Endodermal cell (in vitro differentiated cells): ENCODE results near the gene CNIH3. TPM values are rescaled to one million over a fixed set of nuclear protein-coding genes. Genes with fewer than 3 reads are reported as not detected.

Experiments
- DNase-seq: peaks from one replicate; pipeline ENCODE4 v3.0.0-alpha.2; 2017
- H3K27ac ChIP-seq: 2 replicates; pipeline ENCODE4 v1.5.1; 2013; ENCODE audit warnings: mild to moderate bottlenecking, low read depth, low read length, moderate library complexity
- H3K27me3 ChIP-seq: 2 replicates; pipeline ENCODE4 v1.6.1; 2013; ENCODE audit warnings: mild to moderate bottlenecking, low read length, moderate library complexity; ENCODE audit not compliant: insufficient read depth, control insufficient read depth, poor library complexity, severe bottlenecking
- H3K36me3 ChIP-seq: 2 replicates; pipeline ENCODE4 v1.7.0; 2013; ENCODE audit warnings: mild to moderate bottlenecking, low read length, moderate library complexity; ENCODE audit not compliant: control insufficient read depth, insufficient read depth
- H3K4me1 ChIP-seq: one replicate; pipeline ENCODE4 v1.7.0; 2013; ENCODE audit warnings: low read length; ENCODE audit not compliant: control insufficient read depth, insufficient read depth
- H3K4me3 ChIP-seq: 2 replicates; pipeline ENCODE4 v1.5.1; 2013; ENCODE audit warnings: mild to moderate bottlenecking, low read length, moderate library complexity
- H3K9ac ChIP-seq: 2 replicates; pipeline ENCODE4 v1.6.1; 2013; ENCODE audit warnings: mild to moderate bottlenecking, low read length, moderate library complexity; ENCODE audit not compliant: poor library complexity, severe bottlenecking; ENCODE audit errors: extremely low read depth
- H3K9me3 ChIP-seq: 2 replicates; pipeline ENCODE4 v1.6.1; 2013; ENCODE audit warnings: mild to moderate bottlenecking, low read length, moderate library complexity; ENCODE audit not compliant: control insufficient read depth
- H3K27ac Mint-ChIP-seq: 2 replicates; pipeline ENCODE4 v1.8.0; 2020; ENCODE audit warnings: mixed read lengths
- H3K27me3 Mint-ChIP-seq: 2 replicates; pipeline ENCODE4 v1.8.0; 2021; ENCODE audit warnings: mild to moderate bottlenecking, mixed read lengths; ENCODE audit not compliant: insufficient read depth
- H3K36me3 Mint-ChIP-seq: 2 replicates; pipeline ENCODE4 v1.8.0; 2020; ENCODE audit warnings: low read depth, mixed read lengths
- H3K4me1 Mint-ChIP-seq: 2 replicates; pipeline ENCODE4 v1.8.0; 2020; ENCODE audit warnings: mixed read lengths
- H3K4me3 Mint-ChIP-seq: 2 replicates; pipeline ENCODE4 v1.8.0; 2020; ENCODE audit warnings: mild to moderate bottlenecking, moderate library complexity, mixed read lengths
- H3K9me3 Mint-ChIP-seq: 2 replicates; pipeline ENCODE4 v1.8.0; 2020; ENCODE audit warnings: mild to moderate bottlenecking, mixed read lengths
- WGBS, 2 experiments: methylation state at CpG; one replicate each; pipeline versions ENCODE4 v1.1.5 to v1.1.7; 2013; ENCODE audit warnings: missing lambda C conversion rate in 2 of 2, mixed read lengths in 1 of 2; ENCODE audit not compliant: insufficient coverage in 1 of 2, insufficient read length in 1 of 2; 5-methylcytosine and 5-hydroxymethylcytosine counted together
- total RNA-seq, 2 donors: library from RNA; stranded (reverse); fragmentation: NEBNext Ultra II Directional in 1 of 2; extraction: Animal tissue kit (Norgen Biotek cat#: 25700) in 1 of 2; gene quantifications; 2 replicates in 1 of 2; 3 replicates in 1 of 2; pipeline ENCODE4 v1.2.1, GENCODE V29; 2021
- TF ChIP-seq, protein P1 (sequence below): fragments of 200-600 bp; sonication (generic); conservative IDR thresholded peaks from 2 replicates; pipeline ENCODE4 v1.5.0; 2021; ENCODE audit warnings: antibody characterized with exemption, mild to moderate bottlenecking

Gene CNIH3
- total RNA-seq, 2 donors from 2014 or later = 4.5 to 6.6 TPM

GRCh38 chr1:224785622-224786021 lies 169.5 kb downstream of the CNIH3 start:
- no peaks in the 10 kb centered on the region for H3K27me3 ChIP-seq
- peaks cover 14% of the 10 kb centered on the region for H3K9me3 ChIP-seq
- Mint-ChIP-seq H3K4me1 (peaks cover 49% of the 10 kb centered on the region), H3K36me3 (no peaks in the 10 kb centered on the region), H3K27ac (no peak overlapping the region), H3K4me3 (no peak overlapping the region), H3K27me3 (no peaks in the 10 kb centered on the region), H3K9me3 (peaks cover 9% of the 10 kb centered on the region)
- no peak overlapping the region for H3K9ac ChIP-seq
- DNase-seq = no peak
- H3K4me1 ChIP-seq = peaks cover 11% of the 10 kb centered on the region
- H3K27ac ChIP-seq = no peak overlapping the region
- 90 to 98% methylated on average over 1 to 3 of the region's 3 CpGs for WGBS, 2 experiments
- no peaks in the 10 kb centered on the region for H3K36me3 ChIP-seq
- no peak overlapping the region for H3K4me3 ChIP-seq
- TF ChIP-seq, protein P1, sequence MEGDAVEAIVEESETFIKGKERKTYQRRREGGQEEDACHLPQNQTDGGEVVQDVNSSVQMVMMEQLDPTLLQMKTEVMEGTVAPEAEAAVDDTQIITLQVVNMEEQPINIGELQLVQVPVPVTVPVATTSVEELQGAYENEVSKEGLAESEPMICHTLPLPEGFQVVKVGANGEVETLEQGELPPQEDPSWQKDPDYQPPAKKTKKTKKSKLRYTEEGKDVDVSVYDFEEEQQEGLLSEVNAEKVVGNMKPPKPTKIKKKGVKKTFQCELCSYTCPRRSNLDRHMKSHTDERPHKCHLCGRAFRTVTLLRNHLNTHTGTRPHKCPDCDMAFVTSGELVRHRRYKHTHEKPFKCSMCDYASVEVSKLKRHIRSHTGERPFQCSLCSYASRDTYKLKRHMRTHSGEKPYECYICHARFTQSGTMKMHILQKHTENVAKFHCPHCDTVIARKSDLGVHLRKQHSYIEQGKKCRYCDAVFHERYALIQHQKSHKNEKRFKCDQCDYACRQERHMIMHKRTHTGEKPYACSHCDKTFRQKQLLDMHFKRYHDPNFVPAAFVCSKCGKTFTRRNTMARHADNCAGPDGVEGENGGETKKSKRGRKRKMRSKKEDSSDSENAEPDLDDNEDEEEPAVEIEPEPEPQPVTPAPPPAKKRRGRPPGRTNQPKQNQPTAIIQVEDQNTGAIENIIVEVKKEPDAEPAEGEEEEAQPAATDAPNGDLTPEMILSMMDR = no peak

- H3K27ac Mint-ChIP-seq = no peak overlapping the region
- no peak overlapping the region for H3K4me3 Mint-ChIP-seq
- DNase-seq = no peak
- H3K36me3 ChIP-seq = no peaks in the 10 kb centered on the region
- H3K4me3 ChIP-seq = peak overlapping the region; percentile 33
- H3K9me3 Mint-ChIP-seq = peaks cover 9% of the 10 kb centered on the region
- no peaks in the 10 kb centered on the region for H3K27me3 ChIP-seq
- H3K27me3 Mint-ChIP-seq = no peaks in the 10 kb centered on the region
- H3K36me3 Mint-ChIP-seq = no peaks in the 10 kb centered on the region
- no peak overlapping the region for H3K27ac ChIP-seq
- H3K9me3 ChIP-seq = peaks cover 14% of the 10 kb centered on the region
- 80 to 93% methylated on average over 2 to 3 of the region's 3 CpGs for WGBS, 2 experiments
- H3K4me1 Mint-ChIP-seq = peaks cover 42% of the 10 kb centered on the region
- H3K9ac ChIP-seq = no peak overlapping the region
- TF ChIP-seq, protein P1 = no peak
- peaks cover 4% of the 10 kb centered on the region for H3K4me1 ChIP-seq
Measured at GRCh38 chr1:224786533-224787250, 170.6 kb downstream of the CNIH3 start.

- H3K27me3 Mint-ChIP-seq = no peaks in the 10 kb centered on the region
- H3K27ac Mint-ChIP-seq = no peak overlapping the region
Measured at GRCh38 chr1:224789311-224789710, 173.2 kb downstream of the CNIH3 start.

More at GRCh38 chr1:224789311-224789710, 173.2 kb downstream of the CNIH3 start:
- Mint-ChIP-seq H3K4me3 (no peak overlapping the region), H3K36me3 (no peaks in the 10 kb centered on the region), H3K4me1 (peaks cover 40% of the 10 kb centered on the region), H3K9me3 (peaks cover 9% of the 10 kb centered on the region)
- no peak for DNase-seq
- no peak overlapping the region for H3K4me3 ChIP-seq
- no peaks in the 10 kb centered on the region for H3K36me3 ChIP-seq
- no peaks in the 10 kb centered on the region for H3K4me1 ChIP-seq
- peaks cover 14% of the 10 kb centered on the region for H3K9me3 ChIP-seq
- H3K27me3 ChIP-seq = no peaks in the 10 kb centered on the region
- no peak overlapping the region for H3K27ac ChIP-seq
- H3K9ac ChIP-seq = no peak overlapping the region
- TF ChIP-seq, protein P1 = no peak

Other genes starting within 250 kb of the CNIH3 start
- 10 to 100 TPM; 75.9 to 79.0 TPM for gene WDR26, start 181.5 kb upstream of the CNIH3 start, total RNA-seq